ENCODE data around the gene MTIF3.

MTIF3 gene

DNA sequence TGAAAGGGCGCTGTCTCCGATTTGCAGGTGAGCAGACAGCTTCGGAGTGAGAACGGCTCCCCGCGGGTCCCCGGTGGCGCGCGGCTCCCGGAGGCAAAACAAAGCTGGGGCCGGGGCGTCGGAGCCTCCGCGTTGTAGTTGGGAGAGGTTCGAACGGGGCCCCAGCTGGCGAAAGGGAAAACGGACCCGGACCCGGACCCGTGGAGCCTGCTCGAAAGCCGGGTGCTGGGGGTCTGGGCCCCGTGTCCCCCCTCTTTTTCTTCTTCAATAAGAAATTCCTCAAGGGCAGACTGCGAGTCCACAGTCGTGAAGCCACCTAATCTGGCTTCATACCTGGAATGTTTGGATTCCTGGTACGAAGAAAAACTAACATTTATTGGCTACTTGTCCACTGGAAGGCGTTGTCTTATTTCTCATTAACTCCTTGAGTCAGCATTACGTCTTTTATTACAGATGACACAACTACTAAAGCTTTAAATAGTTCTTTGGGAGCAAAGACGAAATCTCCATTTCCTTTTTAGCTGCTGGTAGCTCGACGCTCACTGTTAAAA lies 632 bp upstream of the MTIF3 start:
- peak; percentile 28 for DNase-seq

DNA sequence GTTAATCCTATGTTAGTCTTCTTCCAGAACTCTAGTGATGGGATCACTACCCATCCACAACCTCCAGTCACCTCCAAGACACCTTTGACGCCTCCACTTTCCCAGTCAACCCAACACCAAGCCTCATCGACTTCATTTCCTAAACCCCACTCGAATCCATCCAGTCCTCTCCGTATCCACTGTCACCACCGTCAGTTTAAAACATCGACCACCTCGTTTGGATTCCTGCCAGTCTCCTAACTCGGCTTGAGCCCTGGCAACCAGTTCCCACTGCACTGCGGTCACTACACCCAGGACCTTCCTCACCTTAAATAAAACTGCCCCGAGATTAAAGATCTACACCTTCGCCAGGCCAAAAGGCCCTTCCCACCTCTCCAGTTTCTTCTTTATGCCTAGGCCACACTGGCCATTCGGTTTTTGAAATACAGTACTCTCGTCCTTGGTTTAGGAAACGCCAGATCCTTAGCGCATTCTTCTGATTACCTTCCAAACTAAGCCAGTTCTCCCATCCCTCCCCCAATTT lies 1.2 kb downstream of the MTIF3 start:
- DNase-seq, result no peak

DNA sequence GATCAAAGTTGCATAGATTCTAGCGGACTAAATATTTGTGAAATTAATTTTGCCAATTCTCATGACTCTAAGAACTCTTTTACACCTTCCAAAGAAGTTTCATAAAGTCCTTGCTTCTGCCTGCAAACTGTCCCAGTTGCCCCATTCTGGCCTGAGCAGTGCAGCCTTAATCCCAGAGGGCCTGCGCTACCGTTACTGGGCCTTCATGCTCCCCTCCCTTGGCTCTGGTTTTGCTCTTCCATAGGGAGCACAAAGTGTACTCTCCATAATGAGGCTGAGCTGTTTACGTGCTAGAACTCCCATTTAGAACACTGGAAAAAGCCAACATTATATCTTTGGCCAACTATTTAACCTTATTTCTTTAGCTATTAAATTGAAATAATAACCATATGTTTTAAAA lies 2.1 kb downstream of the MTIF3 start:
- no peak for DNase-seq

DNA sequence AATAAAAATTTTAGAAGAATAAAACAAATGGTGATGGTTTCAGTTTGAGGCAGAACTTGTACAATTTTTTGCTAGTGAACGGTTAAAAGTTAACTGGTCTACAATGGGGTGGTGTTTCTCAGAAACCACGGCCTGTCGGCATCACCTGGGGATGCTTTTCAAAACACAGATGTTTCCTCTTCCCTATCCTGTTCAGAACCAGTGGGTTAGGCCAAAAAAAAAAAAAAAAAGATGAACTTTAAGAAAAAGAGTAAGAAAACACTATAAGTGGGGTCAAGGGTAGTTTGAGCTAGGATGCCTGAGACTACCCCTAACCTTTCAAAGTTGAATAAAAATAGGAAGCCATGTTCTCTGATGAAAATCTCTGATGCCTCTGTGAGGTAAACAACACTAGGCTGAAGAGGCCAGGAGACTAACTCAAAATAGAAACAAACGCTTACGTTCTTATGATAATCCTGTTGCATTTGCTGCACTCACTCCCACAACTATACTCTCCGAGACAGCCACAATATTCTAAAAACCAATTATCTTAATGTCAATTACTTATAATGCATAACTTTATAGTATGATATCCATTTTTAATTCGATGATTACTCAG lies 3.3 kb downstream of the MTIF3 start:
- no peak for DNase-seq

DNA sequence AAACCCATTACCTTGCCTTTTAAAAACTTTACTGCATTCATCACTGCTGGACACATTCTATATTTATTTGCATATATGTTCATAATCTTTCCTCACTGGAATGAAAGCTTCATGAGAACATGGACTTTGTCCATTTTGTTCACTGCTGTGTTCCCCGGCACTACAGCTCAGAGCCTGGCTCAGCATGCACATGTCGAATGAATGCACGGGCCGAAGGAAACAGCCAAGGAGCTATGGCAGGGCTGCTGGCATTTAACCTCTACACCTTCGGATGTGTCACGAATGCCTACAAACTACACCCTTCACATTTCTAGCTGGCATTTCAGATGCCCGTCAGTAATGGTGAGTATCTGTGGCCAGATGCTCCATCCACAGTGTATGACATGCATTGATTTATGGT lies 7.6 kb downstream of the MTIF3 start:
- no peak for DNase-seq

DNA sequence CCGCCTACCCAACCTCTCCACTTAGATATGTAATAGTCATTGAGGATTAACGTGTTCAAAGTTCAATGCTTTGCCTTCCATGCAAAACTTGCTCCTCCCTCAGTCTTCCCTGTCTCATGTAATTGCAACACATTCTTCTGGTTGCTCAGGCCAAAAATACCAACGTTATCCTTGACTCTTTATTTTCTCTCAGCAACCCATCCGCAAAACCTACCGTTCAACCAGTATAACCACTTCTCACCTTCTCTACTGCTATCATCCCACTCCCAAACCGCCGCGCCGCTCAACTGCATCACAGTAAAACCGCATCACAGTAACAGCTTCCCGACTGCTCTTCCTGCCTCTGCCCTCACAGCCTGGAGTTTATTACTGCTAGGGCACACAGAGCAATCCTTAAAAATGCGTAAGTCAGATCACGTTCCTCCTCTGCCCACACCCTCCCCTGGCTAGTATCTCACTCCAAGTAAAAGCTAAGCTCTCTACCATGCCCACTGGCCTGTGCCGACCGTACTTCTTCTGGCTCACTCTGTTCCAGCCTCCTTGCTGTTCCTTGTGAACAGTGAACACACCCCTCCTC lies 8.2 kb downstream of the MTIF3 start:
- DNase-seq, result peak; percentile 29

DNA sequence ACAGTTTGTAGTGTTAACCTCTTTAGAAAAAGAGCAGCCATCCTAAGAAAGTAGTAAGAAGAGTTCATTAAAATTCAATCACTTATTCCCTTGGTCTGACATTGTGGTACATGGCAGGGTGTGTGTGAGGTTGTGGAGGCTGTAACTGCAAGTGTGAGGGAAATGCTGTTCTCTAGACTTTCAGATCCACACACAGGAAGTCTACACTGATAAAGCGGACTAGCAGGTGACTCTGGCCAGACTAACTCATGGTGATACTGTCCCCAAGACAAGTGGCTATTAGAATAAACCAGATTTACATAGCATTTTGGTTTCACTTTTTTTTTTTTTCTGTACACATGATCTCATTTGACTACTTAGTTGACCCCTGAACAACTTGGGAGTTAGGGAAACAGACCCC lies 10.0 kb downstream of the MTIF3 start:
- DNase-seq, result no peak

DNA sequence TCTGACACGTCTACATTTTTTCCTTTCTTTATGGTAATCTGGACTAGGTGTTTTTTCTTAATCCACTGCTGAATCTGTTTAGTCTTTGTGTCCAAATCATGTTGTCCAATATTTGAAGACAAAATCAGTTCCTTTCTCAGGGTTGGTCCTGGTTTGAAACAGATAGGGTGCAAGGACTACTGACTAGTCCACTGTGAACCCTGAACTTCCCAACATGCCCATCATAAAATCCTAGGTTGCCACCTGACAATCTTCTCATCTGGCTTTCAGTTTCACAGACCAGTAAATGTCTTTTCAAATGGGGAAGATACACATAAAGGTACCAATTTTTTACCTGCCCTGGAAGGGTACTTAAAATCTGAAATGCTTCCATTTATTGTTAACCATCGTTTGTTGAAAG lies 13.2 kb downstream of the MTIF3 start:
- no peak for DNase-seq

DNA sequence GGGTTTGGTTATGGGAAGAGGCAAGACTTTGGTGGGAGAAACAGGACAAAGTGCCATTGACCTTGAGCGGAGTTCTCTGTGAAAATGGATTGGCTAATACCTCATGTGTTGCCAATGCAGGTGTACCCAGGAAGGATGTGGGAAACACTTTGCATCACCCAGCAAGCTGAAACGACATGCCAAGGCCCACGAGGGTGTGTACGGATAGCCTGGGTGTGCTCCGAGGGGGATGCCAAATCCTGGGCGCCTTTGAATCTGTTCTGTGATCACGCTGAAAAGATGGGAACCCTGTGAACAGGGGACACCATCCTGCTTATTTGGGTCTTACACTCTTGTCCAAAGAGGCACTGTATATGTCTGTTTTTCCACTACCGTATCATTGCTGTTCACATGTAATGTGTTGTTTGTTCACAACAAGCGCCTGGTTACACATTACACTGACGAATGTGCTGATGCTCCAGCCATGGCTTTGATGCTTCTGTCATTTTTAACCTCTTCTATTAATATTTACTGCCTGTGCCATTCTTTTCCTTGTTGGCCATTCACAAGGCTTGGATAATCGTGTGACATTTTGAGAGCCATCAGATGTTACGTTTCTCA lies 17.7 kb downstream of the MTIF3 start:
- DNase-seq, result no peak

DNA sequence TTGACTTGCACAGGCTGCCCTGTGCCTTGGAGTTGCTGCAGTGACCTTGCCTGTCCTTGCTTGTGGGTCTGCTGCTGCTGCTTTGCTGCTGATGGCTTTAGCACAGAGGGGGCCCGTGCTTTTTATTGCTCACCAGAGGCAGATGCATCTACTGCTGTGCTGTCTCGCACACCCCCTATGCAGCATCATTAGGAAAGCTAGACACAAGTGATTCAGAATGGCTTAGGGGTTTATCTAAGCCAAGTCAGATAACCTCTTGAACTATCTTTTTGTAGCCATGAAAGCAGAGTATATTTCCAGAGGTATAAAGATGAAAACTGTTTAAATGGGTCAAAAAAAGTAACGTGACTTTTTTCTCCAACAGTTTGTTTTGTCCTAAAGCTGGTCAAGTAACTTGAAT lies 18.2 kb downstream of the MTIF3 start:
- no peak for DNase-seq

DNA sequence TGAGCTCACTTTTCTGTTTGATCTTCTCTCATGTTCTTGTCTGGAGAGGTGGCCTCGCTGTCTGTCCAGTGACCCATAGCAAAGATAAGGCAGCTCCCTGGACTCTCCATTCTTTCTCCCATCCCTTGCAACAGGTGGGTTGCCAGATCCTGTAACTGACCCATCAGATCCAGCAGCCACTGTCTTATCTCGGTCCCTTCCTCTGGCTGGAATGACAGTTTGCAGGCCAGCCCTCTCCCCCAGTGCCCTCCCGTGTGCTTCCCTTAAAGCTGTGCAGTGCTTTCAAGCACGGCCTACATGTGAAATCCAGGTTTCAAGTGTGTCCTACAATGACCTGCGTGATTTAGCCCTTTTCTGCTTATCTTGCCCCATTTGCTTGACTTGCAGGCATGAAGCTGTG lies 22.2 kb downstream of the MTIF3 start:
- no peak for DNase-seq

DNA sequence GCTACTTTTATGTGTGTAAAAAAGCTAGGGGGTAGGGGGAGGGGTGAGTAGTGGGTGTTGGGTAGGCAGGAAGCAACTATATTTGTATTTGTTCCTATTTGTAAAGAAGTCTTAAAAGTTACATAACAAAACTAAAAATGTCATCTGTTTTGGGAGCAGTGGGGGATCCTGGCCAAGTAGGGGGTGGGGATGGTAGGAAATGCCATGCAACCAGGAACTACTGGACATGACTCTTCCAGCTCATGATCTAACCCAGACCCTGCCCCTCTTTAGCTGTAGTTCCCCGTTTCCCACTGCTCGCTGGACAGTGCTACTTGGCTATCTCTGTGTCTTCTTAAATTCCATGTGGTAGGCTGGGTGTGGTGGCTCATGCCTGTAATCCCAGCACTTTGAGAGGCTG lies 22.7 kb downstream of the MTIF3 start:
- DNase-seq, result no peak

DNA sequence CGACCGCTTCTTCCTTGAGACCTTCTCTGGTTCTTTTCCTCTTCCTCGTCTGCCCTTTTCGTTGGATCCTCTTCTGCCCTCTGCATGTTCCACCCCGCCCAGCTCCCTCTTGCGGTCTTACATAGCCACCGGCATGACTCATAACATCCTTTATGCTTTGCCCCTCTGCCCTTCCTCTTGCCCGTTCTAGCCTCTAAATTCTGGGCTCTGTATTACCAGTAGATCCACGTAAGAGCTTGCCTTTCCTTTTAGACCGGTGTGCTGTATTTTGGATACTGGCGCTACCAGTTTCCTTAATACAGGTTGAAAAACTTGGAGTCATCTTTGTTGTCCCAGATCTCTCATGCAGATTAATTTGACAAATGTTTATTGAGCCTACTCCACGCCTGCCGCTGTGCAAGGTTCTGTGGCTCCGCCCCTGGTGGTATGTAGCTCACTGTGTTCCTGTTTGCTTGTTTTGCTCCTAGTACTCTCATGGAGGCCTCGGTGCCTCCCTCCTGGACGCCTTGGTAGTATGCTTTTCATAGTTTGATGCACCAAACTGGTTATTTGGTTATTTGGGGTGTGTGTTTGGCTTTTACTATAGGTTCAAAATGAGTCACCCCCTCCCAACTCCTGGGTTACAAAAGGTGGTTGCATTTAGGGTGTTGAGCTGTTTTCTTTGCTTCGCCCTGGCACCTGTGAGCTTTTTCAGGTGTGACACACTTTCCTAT lies 24.3 kb downstream of the MTIF3 start:
- DNase-seq, result peak; percentile 79

DNA sequence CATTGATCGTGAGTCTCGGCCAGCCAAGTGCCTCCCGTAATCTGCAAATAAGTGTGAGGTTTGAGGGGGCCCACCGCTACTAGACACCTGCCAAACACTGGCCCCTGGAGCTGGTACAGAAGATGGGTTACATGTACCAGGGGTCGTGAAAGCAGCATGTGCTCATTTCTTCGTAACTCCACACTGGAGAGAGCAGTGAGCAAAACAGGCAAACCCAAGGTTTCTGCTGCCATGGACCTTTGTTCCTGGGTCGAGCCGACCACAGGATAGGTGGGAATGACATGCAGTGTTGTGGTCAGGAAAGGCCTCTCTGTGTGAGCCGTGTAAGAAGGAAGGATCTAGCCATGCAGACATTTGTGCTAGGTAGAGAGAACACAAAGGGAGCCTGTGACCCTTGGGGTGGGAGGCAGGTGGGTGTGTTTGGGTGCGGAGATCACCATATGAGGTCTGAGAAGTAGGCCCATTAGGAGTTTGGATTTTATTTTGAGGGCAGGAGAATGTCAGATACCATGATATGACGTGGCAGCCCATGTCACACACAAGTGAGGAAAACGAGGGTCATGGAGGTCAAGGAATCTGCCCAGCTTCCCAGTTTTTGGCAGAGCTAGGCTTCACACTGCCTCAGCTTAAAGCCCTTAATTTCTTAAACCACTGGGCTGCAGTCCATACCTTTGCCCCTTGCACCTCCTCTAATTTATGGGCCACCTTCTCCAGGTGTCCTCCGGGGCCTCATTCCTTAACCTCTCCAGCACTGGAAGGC lies 25.0 kb downstream of the MTIF3 start:
- DNase-seq, result peak; percentile 22

DNA sequence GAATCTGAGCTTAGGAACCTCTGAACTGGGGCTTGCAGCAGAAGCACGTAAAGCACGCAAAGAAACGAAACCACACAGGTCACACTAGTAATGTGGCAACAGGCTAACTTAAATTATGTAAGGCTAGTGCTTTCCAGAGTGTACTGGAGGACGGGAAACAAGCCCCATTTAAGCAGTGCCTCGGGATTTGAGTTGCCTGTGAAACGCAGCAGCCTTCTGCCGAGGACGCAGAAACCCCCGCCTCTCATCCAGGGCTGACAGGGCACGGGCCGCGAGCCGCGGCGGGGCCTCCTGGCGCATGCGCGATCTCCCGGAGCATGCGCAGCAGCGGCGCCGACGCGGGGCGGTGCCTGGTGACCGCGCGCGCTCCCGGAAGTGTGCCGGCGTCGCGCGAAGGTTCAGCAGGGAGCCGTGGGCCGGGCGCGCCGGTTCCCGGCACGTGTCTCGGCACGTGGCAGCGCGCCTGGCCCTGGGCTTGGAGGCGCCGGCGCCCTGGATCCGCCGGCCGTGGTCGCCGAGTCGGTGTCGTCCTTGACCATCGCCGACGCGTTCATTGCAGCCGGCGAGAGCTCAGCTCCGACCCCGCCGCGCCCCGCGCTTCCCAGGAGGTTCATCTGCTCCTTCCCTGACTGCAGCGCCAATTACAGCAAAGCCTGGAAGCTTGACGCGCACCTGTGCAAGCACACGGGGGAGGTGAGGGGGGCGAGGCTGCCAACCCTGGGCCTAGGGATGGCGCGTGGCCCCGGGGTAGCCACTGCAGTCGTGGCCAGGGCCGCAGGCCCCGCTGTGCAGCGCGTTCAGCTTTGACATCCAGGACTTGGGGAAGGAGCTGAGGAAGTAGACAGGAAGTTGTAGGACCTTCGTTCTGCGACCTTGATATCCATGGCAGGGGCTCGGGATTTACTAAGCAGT lies 25.9 kb downstream of the MTIF3 start, which contains the start of gene GTF3A:
GTF3A (plus strand) TSS at position 374 of the 912 bp plus-strand sequence.
- peak; percentile 87 for DNase-seq

DNA sequence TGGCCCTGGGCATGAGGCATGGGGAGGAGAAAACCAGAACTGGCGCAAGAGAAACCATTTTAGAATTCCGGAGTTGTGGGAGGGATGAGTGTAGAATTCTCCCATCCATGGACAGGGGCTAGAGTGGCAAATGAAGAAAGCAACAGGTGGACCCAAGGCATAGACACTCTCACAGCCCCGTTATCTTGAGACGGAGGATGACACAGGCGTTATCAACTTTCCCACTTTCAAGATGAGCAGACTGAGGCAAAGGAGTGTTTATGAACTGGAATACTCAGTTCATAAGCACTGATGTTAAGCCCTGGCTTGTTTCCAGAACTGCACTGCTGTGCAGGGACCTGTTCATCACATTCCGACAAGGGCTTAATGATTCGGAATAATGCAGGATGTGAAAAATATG lies 27.0 kb downstream of the MTIF3 start:
- DNase-seq, result no peak

DNA sequence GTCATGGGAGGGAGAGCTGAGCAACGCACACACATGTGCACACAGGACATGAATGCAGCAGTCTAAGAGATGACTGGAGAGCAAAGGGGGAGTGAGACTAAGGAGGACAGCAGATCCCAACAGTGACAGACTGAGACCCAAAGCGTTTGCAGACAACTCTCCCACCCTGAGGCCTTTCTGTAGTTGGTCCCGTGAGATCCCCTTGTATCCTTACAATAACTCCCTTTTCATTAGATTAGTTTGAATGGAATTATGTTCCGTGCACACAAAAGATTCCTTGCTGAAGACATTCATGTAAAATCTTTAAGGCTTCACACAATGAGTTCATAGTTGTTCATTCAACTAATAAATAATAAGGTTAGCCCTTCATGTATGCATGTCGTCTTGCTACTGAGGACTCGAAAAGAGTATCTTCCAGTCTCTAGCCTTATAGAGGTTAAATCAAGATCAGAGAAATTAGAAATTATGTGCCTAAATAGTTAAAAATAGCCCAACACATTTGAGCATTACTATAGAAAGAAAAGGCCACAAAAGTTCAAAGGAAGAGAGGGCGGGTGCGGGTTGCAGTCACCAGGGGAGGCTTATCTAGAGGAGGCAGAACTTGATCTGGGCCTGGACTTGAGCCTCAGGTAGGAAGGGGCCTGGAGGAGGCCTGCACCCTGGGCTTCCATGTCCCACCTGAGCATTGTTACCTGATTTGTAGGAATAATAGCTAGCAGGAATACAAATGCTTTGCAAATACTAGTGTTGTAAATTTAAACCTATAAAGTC lies 29.1 kb downstream of the MTIF3 start:
- no peak for DNase-seq

DNA sequence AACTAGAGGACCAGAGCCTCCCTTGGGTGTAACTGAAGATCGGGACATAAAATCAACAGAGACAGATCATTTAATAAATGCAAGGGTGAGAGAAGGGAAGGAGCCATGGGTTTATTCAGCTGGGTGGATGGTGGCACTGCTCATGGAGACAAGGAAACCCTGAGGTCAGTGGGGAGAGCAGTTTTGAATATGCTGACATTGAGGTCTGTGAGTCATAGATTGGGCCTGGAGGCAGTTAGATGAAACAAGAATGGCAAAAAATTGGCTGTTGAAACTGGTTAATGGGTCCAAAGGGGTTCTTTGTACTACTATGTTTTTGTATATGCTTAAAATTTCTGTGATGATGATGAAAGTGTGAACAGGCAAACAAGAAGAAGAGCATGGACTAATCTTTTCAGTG lies 31.0 kb downstream of the MTIF3 start:
- no peak for DNase-seq

DNA sequence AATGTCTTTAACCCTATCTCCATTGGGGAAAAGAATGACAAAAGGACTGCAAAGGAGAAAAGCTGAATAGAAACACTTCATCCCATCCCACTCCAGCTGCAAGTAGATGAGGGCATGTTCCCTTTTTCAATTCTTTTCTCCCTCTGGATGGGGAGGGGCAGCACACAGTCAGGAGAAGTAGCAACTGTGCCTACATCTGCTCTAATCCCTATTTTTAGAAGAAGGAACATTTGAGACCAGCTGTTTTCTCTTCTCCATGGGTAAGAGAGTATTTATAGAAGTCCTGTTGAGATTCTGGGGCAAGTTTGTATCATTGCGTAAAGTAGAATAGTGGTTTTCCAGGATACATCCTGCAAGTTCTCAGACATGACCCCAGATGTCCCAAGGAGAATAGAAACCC lies 35.2 kb downstream of the MTIF3 start:
- DNase-seq, result no peak

DNA sequence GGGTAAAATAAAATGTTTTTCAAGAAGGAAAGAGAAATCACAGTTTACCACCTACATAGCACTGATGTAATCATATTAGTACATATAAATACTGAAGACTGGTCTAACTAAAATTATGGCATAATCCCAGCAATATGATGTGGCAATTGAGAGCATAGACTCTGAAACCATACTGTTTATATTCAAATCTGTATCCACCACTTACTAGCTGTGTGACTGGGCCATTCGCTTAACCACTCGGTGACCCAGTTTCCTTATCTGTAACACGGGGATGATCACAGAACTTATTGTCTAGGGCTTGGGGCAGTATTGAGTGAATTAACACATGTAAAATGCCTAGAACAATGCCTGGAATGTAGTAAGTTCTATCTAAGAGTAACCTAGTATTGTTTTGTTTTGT lies 39.0 kb downstream of the MTIF3 start:
- DNase-seq, result no peak

DNA sequence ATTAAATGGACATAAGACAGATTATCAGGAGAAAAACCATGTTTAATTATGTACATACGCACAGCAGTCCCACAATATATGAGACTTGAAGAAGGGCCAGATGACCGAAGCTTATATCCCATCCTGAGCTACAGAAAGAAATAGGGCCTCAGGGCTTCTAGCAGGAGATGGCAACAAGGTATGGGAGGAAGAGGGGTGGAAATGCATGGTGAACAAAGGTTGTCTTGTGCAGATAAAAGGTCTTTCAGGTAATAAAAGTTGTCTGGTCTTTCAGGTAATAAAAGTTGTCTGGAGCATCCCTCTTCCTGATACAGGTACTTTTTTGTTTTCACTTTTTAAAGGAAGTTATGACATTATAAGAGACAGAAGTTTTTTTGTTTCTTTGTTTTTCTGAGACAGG lies 41.4 kb downstream of the MTIF3 start:
- DNase-seq, result no peak

Measured in stimulated activated CD4-positive, alpha-beta T cell treated with anti-CD3 and anti-CD28 coated beads, Interleukin-4, amount 100 ng/mL, for 24 hours (primary cell).